Measurements from ENCODE around the gene TIAL1. TPM values are rescaled to one million over a fixed set of nuclear protein-coding genes. Genes with fewer than 3 reads are reported as not detected.
A peak's percentile ranks its signal among the peaks of the same experiment; 100 is the strongest.
"Not testable (repeated sequence)": the region's sequence is repeated elsewhere in the genome, so short reads cannot be mapped to it uniquely, and the experiment has no call there.

The TIAL1 gene
- total RNA-seq, 1 donor from 2014 or later, result 192 TPM

- Mint-ChIP-seq H3K27ac (peak overlapping the region; percentile 91), H3K4me3 (peak overlapping the region; percentile 97), H3K36me3 (ENCODE audit: low read depth) (peaks cover 20% of the 10 kb centered on the region), H3K4me1 (ENCODE audit: low read depth) (peaks cover 71% of the 10 kb centered on the region), H3K9me3 (no peaks in the 10 kb centered on the region), H3K27me3 (ENCODE audit: insufficient read depth) (peaks cover 2% of the 10 kb centered on the region)
- no peak for DNase-seq (ENCODE audit: low spot score)
- intact Hi-C loops (cut with micrococcal nuclease), result loop anchor here (2.0 to 10.0 kb wide), 3 partner anchors 95 to 405 kb away; no protein-coding TSS in a partner anchor
Observed at GRCh38 chr10:119540038-119540437, 56.7 kb downstream of the TIAL1 start.

- H3K36me3 Mint-ChIP-seq (ENCODE audit: low read depth), result peaks cover 21% of the 10 kb centered on the region
- no peak for DNase-seq (ENCODE audit: low spot score)
- peak overlapping the region; percentile 82 for H3K4me3 Mint-ChIP-seq
- H3K27me3 Mint-ChIP-seq (ENCODE audit: insufficient read depth), result peaks cover 2% of the 10 kb centered on the region
- peaks cover 73% of the 10 kb centered on the region for H3K4me1 Mint-ChIP-seq (ENCODE audit: low read depth)
- intact Hi-C loops (cut with micrococcal nuclease), result no loop called here
- peak overlapping the region; percentile 93 for H3K27ac Mint-ChIP-seq
- no peaks in the 10 kb centered on the region for H3K9me3 Mint-ChIP-seq
Observed at GRCh38 chr10:119539359-119539825, 57.4 kb downstream of the TIAL1 start.

GRCh38 chr10:119538632-119539358 lies 58.0 kb downstream of the TIAL1 start:
- peak; percentile 27 for DNase-seq (ENCODE audit: low spot score)
- peaks cover 22% of the 10 kb centered on the region for H3K36me3 Mint-ChIP-seq (ENCODE audit: low read depth)
- H3K27ac Mint-ChIP-seq, result peak overlapping the region; percentile 93
- no peaks in the 10 kb centered on the region for H3K9me3 Mint-ChIP-seq
- intact Hi-C loops (cut with micrococcal nuclease), result loop anchor here (1.0 kb wide), 1 partner anchor 332 kb away; no protein-coding TSS in a partner anchor
- H3K27me3 Mint-ChIP-seq (ENCODE audit: insufficient read depth), result no peaks in the 10 kb centered on the region
- H3K4me3 Mint-ChIP-seq, result peak overlapping the region; percentile 82
- H3K4me1 Mint-ChIP-seq (ENCODE audit: low read depth), result peaks cover 71% of the 10 kb centered on the region

GRCh38 chr10:119537953-119538630 lies 58.7 kb downstream of the TIAL1 start:
- intact Hi-C loops (cut with micrococcal nuclease), result loop anchor here (1.0 kb wide), 1 partner anchor 332 kb away; no protein-coding TSS in a partner anchor
- Mint-ChIP-seq H3K27me3 (ENCODE audit: insufficient read depth) (no peaks in the 10 kb centered on the region), H3K36me3 (ENCODE audit: low read depth) (peaks cover 28% of the 10 kb centered on the region), H3K4me3 (peak overlapping the region; percentile 82), H3K9me3 (no peaks in the 10 kb centered on the region), H3K4me1 (ENCODE audit: low read depth) (peaks cover 71% of the 10 kb centered on the region), H3K27ac (peak overlapping the region; percentile 93)
- DNase-seq (ENCODE audit: low spot score), result no peak

DNA sequence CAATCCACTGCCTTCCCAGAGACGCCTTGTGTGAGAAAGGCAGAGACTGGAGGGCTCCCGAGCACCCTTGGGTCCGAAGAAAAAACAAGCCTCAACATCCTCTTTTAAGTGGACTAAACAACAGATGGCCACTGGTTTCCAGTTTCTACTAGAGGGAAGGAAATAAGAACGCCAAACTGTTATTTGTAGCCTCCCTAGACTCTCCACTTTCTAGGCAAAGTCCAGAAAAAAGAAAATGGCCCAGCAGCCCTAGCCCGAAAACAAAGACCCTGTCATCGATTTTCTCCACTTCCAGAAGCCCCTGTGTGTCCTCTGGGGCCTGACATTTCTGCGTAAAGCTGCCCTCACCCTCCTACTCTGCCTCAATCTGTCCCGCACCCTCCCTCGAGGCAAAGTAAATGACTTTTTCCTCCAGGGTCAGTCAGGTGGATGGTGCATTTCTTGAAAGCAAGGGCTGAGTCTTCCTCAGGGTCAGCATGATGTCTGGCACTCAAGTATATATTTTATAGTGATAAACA lies 60.2 kb downstream of the TIAL1 start:
- intact Hi-C loops (cut with micrococcal nuclease), result no loop called here
- H3K27me3 Mint-ChIP-seq (ENCODE audit: insufficient read depth), result no peaks in the 10 kb centered on the region
- H3K9me3 Mint-ChIP-seq, result no peaks in the 10 kb centered on the region
- peaks cover 80% of the 10 kb centered on the region for H3K4me1 Mint-ChIP-seq (ENCODE audit: low read depth)
- H3K36me3 Mint-ChIP-seq (ENCODE audit: low read depth), result peaks cover 36% of the 10 kb centered on the region
- H3K4me3 Mint-ChIP-seq, result no peak overlapping the region
- H3K27ac Mint-ChIP-seq, result peak overlapping the region; percentile 75
- DNase-seq (ENCODE audit: low spot score), result no peak

DNA sequence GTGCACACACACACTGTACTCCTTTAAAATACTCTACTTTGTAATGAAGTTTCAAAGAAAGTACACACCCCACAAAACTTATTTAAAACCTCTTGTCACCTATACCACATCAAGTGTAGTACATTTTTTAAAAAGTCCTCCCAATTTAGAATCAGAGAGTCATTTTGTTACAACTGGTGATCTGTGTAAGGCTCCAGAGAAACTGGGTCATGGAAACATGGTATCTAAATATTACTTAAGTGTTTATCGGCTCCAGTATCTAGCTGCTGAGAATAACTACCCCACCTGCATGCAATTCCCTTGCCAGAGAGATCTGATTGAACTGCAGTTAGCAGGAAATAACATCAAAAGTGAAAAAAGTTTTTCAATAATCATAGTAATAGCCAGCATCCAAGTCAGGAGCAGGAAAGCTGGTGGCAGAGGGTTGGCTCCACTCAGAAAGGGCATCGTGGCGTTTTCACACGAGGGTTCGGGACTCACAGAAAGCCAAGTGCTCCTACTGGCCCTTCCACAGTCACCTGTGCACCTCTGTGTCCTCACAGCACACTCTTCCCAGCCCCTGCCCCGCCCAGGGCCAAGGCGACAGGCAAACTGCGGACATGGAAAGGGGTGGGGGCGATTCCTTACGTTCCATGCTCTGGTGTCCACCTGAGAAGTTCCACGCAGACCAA lies 60.8 kb downstream of the TIAL1 start:
- Mint-ChIP-seq H3K9me3 (no peaks in the 10 kb centered on the region), H3K27me3 (ENCODE audit: insufficient read depth) (no peaks in the 10 kb centered on the region), H3K36me3 (ENCODE audit: low read depth) (peaks cover 36% of the 10 kb centered on the region), H3K4me3 (peak overlapping the region; percentile 19), H3K27ac (peak overlapping the region; percentile 75), H3K4me1 (ENCODE audit: low read depth) (peaks cover 76% of the 10 kb centered on the region)
- intact Hi-C loops (cut with micrococcal nuclease), result no loop called here
- no peak for DNase-seq (ENCODE audit: low spot score)

GRCh38 chr10:119535305-119535704 lies 61.5 kb downstream of the TIAL1 start:
- intact Hi-C loops (cut with micrococcal nuclease), result no loop called here
- H3K36me3 Mint-ChIP-seq (ENCODE audit: low read depth), result peaks cover 34% of the 10 kb centered on the region
- H3K9me3 Mint-ChIP-seq, result no peaks in the 10 kb centered on the region
- no peak for DNase-seq (ENCODE audit: low spot score)
- peak overlapping the region; percentile 19 for H3K4me3 Mint-ChIP-seq
- H3K4me1 Mint-ChIP-seq (ENCODE audit: low read depth), result peaks cover 69% of the 10 kb centered on the region
- H3K27ac Mint-ChIP-seq, result peak overlapping the region; percentile 75
- no peaks in the 10 kb centered on the region for H3K27me3 Mint-ChIP-seq (ENCODE audit: insufficient read depth)

GRCh38 chr10:119533473-119533872 lies 63.3 kb downstream of the TIAL1 start:
- Mint-ChIP-seq H3K9me3 (no peaks in the 10 kb centered on the region), H3K36me3 (ENCODE audit: low read depth) (peaks cover 34% of the 10 kb centered on the region), H3K27ac (no peak overlapping the region), H3K27me3 (ENCODE audit: insufficient read depth) (no peaks in the 10 kb centered on the region), H3K4me1 (ENCODE audit: low read depth) (peaks cover 55% of the 10 kb centered on the region), H3K4me3 (no peak overlapping the region)
- no peak for DNase-seq (ENCODE audit: low spot score)
- intact Hi-C loops (cut with micrococcal nuclease), result no loop called here

- H3K4me1 Mint-ChIP-seq (ENCODE audit: low read depth), result peaks cover 48% of the 10 kb centered on the region
- H3K27ac Mint-ChIP-seq; intact Hi-C loops (cut with micrococcal nuclease); H3K9me3 Mint-ChIP-seq; H3K27me3 Mint-ChIP-seq (ENCODE audit: insufficient read depth); H3K4me3 Mint-ChIP-seq; DNase-seq (ENCODE audit: low spot score): not testable (repeated sequence)
- peaks cover 34% of the 10 kb centered on the region for H3K36me3 Mint-ChIP-seq (ENCODE audit: low read depth)
Observed at GRCh38 chr10:119532791-119533190, 64.0 kb downstream of the TIAL1 start.

DNA sequence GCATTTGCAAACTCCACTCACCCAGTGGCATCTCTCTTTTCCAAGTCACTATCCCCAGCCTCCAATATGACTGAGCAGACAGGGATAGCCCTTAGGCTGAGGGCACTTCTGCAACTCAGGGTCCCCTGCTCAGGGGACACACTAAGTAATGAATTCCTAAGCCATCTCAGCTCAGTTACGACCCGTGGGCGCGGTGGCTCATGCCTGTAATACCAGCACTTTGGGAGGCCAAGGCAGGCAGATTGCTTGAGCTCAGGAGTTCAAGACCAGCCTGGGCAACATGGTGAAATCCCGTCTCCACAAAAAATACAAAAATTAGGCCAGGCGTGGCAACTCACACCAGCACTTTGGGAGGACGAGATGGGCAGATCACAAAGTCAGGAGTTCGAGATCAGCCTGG lies 64.5 kb downstream of the TIAL1 start:
- peaks cover 43% of the 10 kb centered on the region for H3K4me1 Mint-ChIP-seq (ENCODE audit: low read depth)
- DNase-seq (ENCODE audit: low spot score); H3K27ac Mint-ChIP-seq; H3K9me3 Mint-ChIP-seq; H3K27me3 Mint-ChIP-seq (ENCODE audit: insufficient read depth); intact Hi-C loops (cut with micrococcal nuclease); H3K4me3 Mint-ChIP-seq: not testable (repeated sequence)
- H3K36me3 Mint-ChIP-seq (ENCODE audit: low read depth), result peaks cover 39% of the 10 kb centered on the region

GRCh38 chr10:119531067-119531466 lies 65.7 kb downstream of the TIAL1 start:
- H3K27me3 Mint-ChIP-seq (ENCODE audit: insufficient read depth), result no peaks in the 10 kb centered on the region
- DNase-seq (ENCODE audit: low spot score), result no peak
- H3K9me3 Mint-ChIP-seq, result no peaks in the 10 kb centered on the region
- intact Hi-C loops (cut with micrococcal nuclease), result no loop called here
- no peak overlapping the region for H3K27ac Mint-ChIP-seq
- H3K4me1 Mint-ChIP-seq (ENCODE audit: low read depth), result peaks cover 32% of the 10 kb centered on the region
- H3K36me3 Mint-ChIP-seq (ENCODE audit: low read depth), result peaks cover 44% of the 10 kb centered on the region
- no peak overlapping the region for H3K4me3 Mint-ChIP-seq

GRCh38 chr10:119528663-119529237 lies 68.0 kb downstream of the TIAL1 start:
- H3K27me3 Mint-ChIP-seq (ENCODE audit: insufficient read depth); H3K27ac Mint-ChIP-seq: not testable (repeated sequence)

More at GRCh38 chr10:119528663-119529237, 68.0 kb downstream of the TIAL1 start:
- H3K4me3 Mint-ChIP-seq; intact Hi-C loops (cut with micrococcal nuclease); DNase-seq (ENCODE audit: low spot score); H3K9me3 Mint-ChIP-seq: not testable (repeated sequence)
- Mint-ChIP-seq H3K36me3 (ENCODE audit: low read depth) (peaks cover 54% of the 10 kb centered on the region), H3K4me1 (ENCODE audit: low read depth) (peaks cover 23% of the 10 kb centered on the region)

Data from activated T-helper 1 cell treated with anti-CD3 and anti-CD28 coated beads, Interleukin-12 subunit alpha, Interleukin-12 subunit beta, Interleukin-2, Interleukin-4 antibody, amounts not matched to agents 30 ng/mL and 10 ng/mL and 1 ng/mL, durations not matched to agents 14 hours and 24 hours and 36 hours (primary cell).